HG02623 (cell line): ENCODE results near the gene IL22RA1.

Experiments used
- ATAC-seq: cut with Tn5 transposase; IDR thresholded peaks from one replicate; pipeline ENCODE4 v1.9.1; 2021; ENCODE audit warnings: moderate library complexity; ENCODE audit not compliant: unreplicated experiment

Gene IL22RA1

GRCh38 chr1:24100945-24101737, 41.8 kb downstream of the IL22RA1 start:
- no peak for ATAC-seq

- no peak for ATAC-seq
These were observed 43.8 kb downstream of the IL22RA1 start for GRCh38 chr1:24098943-24099638.

- ATAC-seq = no peak
These were observed 44.8 kb downstream of the IL22RA1 start for GRCh38 chr1:24098102-24098501.

DNA sequence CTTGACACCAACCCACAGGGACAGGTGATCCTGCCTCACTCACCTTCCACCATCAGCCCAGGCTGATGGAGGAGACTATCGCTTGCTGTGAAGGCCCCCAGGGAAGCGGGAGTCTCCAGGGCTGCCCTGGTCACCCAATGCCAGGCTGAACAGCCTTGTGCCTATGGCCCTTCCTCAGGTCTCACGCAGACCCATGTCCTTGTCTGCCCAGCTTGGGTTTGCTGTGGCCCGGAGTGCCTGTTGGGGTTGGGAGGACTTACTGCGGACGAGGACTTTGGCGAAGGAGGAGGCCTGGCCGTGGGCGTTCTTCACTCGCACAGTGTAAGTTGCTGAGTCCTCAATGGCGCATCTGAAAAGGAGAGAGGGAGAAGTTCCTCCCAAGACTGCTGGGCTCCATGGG, 45.3 kb downstream of the IL22RA1 start:
- no peak for ATAC-seq

GRCh38 chr1:24096739-24097103, 46.2 kb downstream of the IL22RA1 start:
- no peak for ATAC-seq

GRCh38 chr1:24096009-24096738, 46.8 kb downstream of the IL22RA1 start:
- ATAC-seq = no peak

GRCh38 chr1:24095140-24095859, 47.6 kb downstream of the IL22RA1 start:
- no peak for ATAC-seq

DNA sequence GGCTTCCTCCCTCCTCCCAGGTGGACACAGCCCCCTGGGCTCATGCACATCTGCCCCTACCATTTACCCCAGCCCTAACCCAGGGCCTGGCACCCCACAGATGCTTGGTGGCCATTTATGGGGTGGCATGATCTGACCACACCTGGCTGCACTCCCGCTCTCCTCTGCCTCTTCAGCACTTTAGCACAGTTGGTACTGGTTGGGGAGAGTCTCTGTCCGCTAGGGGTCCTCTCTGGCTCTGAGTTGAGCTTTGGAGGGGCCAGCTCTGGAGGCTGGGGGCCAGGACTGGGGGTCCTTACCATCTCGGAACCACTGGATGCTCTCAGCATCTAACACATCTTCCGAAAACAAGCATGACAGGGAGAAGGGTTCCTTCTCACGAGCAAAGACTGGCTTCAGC, 48.4 kb downstream of the IL22RA1 start:
- no peak for ATAC-seq

GRCh38 chr1:24093732-24094131, 49.2 kb downstream of the IL22RA1 start:
- ATAC-seq = no peak

- ATAC-seq = no peak
These were observed 50.0 kb downstream of the IL22RA1 start for GRCh38 chr1:24092979-24093378.

DNA sequence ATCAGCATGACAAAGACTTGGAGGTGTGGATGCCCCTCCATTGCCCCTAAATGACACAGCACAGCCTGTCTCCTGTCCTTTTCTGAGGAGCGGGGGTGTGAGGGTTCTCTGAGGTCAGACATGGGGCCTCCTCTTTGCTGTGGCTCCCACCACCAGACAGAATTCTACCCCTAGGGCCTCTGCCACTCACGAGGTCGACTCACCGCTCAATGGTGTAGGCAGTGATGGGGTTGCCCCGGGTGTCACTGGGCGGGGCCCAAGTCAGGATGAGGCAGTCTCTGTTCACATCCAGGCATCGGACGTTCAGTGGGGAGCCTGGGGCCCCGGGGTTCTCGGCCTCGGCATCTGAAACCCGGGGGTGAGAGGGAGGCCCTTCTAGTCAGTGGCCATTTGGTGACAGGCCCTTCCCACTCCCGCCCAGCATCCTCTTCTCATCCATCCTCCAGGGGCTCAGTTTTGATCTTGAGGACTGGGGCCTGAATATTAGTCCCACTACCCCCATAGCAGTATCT, 50.9 kb downstream of the IL22RA1 start:
- ATAC-seq = no peak

DNA sequence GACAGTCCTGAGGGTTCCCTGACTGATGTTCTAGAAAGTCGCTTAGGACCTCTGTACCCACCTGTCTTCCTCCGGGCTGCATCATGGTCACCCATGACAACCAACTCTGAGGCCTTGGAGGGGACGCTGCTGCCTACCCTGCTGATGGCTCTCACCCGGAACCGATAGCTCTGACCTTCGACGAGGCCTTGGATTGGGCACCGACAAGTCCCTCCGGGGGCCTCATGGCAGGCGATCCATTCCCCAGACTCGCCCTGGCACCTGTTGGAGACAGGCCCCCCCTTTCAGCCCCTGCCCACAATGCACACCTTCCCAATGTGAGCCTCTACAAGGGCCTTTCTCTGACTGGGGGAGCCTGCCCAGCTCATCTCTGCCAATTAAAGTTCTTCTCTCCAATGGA, 52.2 kb downstream of the IL22RA1 start:
- ATAC-seq = no peak

GRCh38 chr1:24089743-24090555, 53.0 kb downstream of the IL22RA1 start:
- no peak for ATAC-seq

- ATAC-seq = no peak
These were observed 53.8 kb downstream of the IL22RA1 start for GRCh38 chr1:24089027-24089742.

GRCh38 chr1:24086466-24086865, 56.5 kb downstream of the IL22RA1 start:
- ATAC-seq = no peak

GRCh38 chr1:24085546-24085945, 57.4 kb downstream of the IL22RA1 start:
- no peak for ATAC-seq

- no peak for ATAC-seq
These were observed 57.9 kb downstream of the IL22RA1 start for GRCh38 chr1:24085007-24085406.

- ATAC-seq = no peak
These were observed 58.9 kb downstream of the IL22RA1 start for GRCh38 chr1:24084050-24084449.

DNA sequence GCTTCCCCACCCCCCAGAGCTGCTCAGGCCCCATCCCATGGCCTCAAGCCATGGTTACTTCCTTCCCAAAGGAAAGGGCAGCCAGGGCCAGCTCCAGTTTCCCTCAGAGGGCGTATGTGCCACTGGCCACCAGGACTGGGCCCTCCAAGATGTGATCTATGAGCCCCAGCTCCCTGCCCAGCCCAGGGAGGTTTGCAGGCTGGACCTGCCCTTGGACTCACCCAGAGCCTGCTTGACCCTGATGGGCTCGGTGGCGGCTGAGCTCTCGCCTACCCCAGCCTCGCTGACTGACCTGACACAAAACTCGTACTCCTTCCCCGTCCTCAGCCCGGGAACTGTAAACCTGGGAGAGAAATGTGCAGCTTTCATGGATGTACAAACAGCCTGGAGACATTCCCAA, 60.6 kb downstream of the IL22RA1 start:
- no peak for ATAC-seq

DNA sequence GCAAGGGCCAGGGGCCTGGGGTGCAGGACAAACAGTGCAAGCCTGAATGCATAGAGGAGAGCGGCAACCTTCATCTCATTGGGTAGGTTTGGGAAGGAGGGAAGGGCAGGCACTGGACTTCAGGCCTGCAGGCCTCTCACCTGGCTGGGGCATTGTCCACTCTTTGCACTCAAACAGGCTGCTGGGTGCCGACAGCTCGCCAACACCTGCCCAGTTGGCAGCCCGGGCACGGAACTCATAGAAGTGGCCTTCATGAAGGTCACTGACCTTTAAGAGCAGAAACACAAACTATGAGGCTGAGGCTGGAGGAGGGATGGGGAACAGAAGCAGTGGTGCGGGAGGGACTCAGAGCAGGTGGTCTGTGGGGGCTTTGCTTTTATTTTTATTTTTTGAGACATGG, 61.8 kb downstream of the IL22RA1 start:
- ATAC-seq = no peak
